HPDE6-E6E7 (cell line): ENCODE results near the gene DNMT3L.
"Not testable (repeated sequence)": the region's sequence is repeated elsewhere in the genome, so short reads cannot be mapped to it uniquely, and the experiment has no call there.

Experiments used
- DNase-seq: peaks from one replicate; pipeline ENCODE4 v3.0.0; 2011; ENCODE audit warnings: missing footprints; ENCODE audit errors: extremely low spot score

DNMT3L gene

GRCh38 chr21:44249204-44250037 lies 12.3 kb downstream of the DNMT3L start:
- not testable (repeated sequence) for DNase-seq

- DNase-seq: not testable (repeated sequence)
These were observed 13.8 kb downstream of the DNMT3L start for GRCh38 chr21:44247904-44248303.

GRCh38 chr21:44243980-44244379 lies 17.7 kb downstream of the DNMT3L start:
- not testable (repeated sequence) for DNase-seq

- not testable (repeated sequence) for DNase-seq
These were observed 20.4 kb downstream of the DNMT3L start for GRCh38 chr21:44241281-44241680.

GRCh38 chr21:44240842-44241241 lies 20.9 kb downstream of the DNMT3L start, which contains the start of gene ICOSLG:
ICOSLG (minus strand) TSS chr21:44240943; CDS start chr21:44240817, 126 bp downstream.
- DNase-seq: not testable (repeated sequence)

GRCh38 chr21:44240353-44240752 lies 21.3 kb downstream of the DNMT3L start:
- DNase-seq: not testable (repeated sequence)

- not testable (repeated sequence) for DNase-seq
These were observed 32.1 kb downstream of the DNMT3L start for GRCh38 chr21:44229561-44229960.

- not testable (repeated sequence) for DNase-seq
These were observed 33.6 kb downstream of the DNMT3L start for GRCh38 chr21:44228109-44228508.

GRCh38 chr21:44227614-44228013 lies 34.1 kb downstream of the DNMT3L start:
- not testable (repeated sequence) for DNase-seq

- not testable (repeated sequence) for DNase-seq
These were observed 36.1 kb downstream of the DNMT3L start for GRCh38 chr21:44225605-44226004.

- DNase-seq: not testable (repeated sequence)
These were observed 38.4 kb downstream of the DNMT3L start for GRCh38 chr21:44223334-44223733.

- not testable (repeated sequence) for DNase-seq
These were observed 41.0 kb downstream of the DNMT3L start for GRCh38 chr21:44220674-44221073.

GRCh38 chr21:44218461-44218860 lies 43.2 kb downstream of the DNMT3L start:
- DNase-seq: not testable (repeated sequence)

GRCh38 chr21:44211978-44212377 lies 49.7 kb downstream of the DNMT3L start:
- DNase-seq: not testable (repeated sequence)

GRCh38 chr21:44211574-44211973 lies 50.1 kb downstream of the DNMT3L start:
- not testable (repeated sequence) for DNase-seq

GRCh38 chr21:44207860-44208646 lies 53.6 kb downstream of the DNMT3L start:
- not testable (repeated sequence) for DNase-seq

GRCh38 chr21:44206698-44207676 lies 54.7 kb downstream of the DNMT3L start:
- DNase-seq: not testable (repeated sequence)

GRCh38 chr21:44206187-44206586 lies 55.5 kb downstream of the DNMT3L start:
- DNase-seq: not testable (repeated sequence)

- not testable (repeated sequence) for DNase-seq
These were observed 59.0 kb downstream of the DNMT3L start for GRCh38 chr21:44202590-44203299.

- not testable (repeated sequence) for DNase-seq
These were observed 61.7 kb downstream of the DNMT3L start for GRCh38 chr21:44199997-44200396.
